ENCODE results near the gene ABCG1. TPM values are rescaled to one million over a fixed set of nuclear protein-coding genes. Genes with fewer than 3 reads are reported as not detected.
"Not testable (repeated sequence)": the region's sequence is repeated elsewhere in the genome, so short reads cannot be mapped to it uniquely, and the experiment has no call there.

ABCG1 gene
- total RNA-seq, 3 donors from 2014 or later, result 44.4 to 67.0 (median 56.8) TPM

- Histone ChIP-seq H3K4me1 (ENCODE audit: low read depth) (no peaks in the 10 kb centered on the region), H3K9me3 (no peaks in the 10 kb centered on the region), H3K4me3 (no peak overlapping the region), H3K36me3 (ENCODE audit: low read depth) (no peaks in the 10 kb centered on the region)
- ATAC-seq, result peak; percentile 15
- peak in 2 of 3 donors; percentile 49 to 50 for DNase-seq
- TF ChIP-seq, protein P1, sequence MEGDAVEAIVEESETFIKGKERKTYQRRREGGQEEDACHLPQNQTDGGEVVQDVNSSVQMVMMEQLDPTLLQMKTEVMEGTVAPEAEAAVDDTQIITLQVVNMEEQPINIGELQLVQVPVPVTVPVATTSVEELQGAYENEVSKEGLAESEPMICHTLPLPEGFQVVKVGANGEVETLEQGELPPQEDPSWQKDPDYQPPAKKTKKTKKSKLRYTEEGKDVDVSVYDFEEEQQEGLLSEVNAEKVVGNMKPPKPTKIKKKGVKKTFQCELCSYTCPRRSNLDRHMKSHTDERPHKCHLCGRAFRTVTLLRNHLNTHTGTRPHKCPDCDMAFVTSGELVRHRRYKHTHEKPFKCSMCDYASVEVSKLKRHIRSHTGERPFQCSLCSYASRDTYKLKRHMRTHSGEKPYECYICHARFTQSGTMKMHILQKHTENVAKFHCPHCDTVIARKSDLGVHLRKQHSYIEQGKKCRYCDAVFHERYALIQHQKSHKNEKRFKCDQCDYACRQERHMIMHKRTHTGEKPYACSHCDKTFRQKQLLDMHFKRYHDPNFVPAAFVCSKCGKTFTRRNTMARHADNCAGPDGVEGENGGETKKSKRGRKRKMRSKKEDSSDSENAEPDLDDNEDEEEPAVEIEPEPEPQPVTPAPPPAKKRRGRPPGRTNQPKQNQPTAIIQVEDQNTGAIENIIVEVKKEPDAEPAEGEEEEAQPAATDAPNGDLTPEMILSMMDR (IDR thresholded peaks at IDR 0.05), result no peak
- intact Hi-C loops (cut with DNase I, micrococcal nuclease), result no loop called here
Observed at GRCh38 chr21:42289926-42290325, 71.0 kb downstream of the ABCG1 start.

- TF ChIP-seq, protein P1 (IDR thresholded peaks at IDR 0.05), result no peak
- intact Hi-C loops (cut with DNase I, micrococcal nuclease), result no loop called here
- Histone ChIP-seq H3K36me3 (ENCODE audit: low read depth) (no peaks in the 10 kb centered on the region), H3K4me1 (ENCODE audit: low read depth) (no peaks in the 10 kb centered on the region), H3K9me3 (no peaks in the 10 kb centered on the region), H3K4me3 (no peak overlapping the region)
- DNase-seq, result peak in 1 of 3 donors; percentile 5
- no peak for ATAC-seq
Observed at GRCh38 chr21:42290505-42290904, 71.6 kb downstream of the ABCG1 start.

DNA sequence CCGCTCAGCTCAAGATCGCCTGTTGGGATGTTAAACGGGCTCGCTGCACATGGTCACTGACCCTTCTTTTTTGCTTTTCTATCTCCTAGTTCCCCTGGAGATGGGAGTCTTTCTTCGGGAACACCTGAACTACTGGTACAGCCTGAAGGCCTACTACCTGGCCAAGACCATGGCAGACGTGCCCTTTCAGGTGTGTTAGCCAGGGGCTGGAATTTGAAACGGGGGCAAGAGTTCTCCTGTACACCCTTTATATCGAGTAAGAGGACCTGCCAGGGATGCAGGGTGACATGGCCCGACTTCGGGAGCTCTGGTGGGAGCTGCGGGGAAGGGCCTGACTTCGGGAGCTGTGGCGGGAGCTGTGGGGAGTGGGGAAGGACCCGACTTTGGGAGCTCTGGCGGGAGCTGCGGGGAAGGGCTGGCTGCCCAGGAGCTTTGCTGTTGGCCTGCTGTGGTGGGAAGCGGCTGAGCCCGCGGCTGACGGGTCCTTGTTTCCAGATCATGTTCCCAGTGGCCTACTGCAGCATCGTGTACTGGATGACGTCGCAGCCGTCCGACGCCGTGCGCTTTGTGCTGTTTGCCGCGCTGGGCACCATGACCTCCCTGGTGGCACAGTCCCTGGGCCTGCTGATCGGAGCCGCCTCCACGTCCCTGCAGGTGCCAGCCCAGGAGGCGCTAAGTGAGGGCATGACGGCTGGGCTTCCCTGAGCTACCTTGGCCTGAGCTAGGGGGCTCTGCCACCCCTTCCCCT lies 72.2 kb downstream of the ABCG1 start:
- intact Hi-C loops (cut with DNase I, micrococcal nuclease), result no loop called here
- ATAC-seq, result peak; percentile 8

GRCh38 chr21:42291751-42292562 lies 73.0 kb downstream of the ABCG1 start:
- TF ChIP-seq, protein P1 (IDR thresholded peaks at IDR 0.05), result no peak
- H3K4me1 ChIP-seq (ENCODE audit: low read depth), result no peaks in the 10 kb centered on the region
- intact Hi-C loops (cut with DNase I, micrococcal nuclease), result no loop called here
- H3K36me3 ChIP-seq (ENCODE audit: low read depth), result no peaks in the 10 kb centered on the region
- no peaks in the 10 kb centered on the region for H3K9me3 ChIP-seq
- ATAC-seq, result no peak
- peak in 1 of 3 donors; percentile 39 for DNase-seq
- H3K4me3 ChIP-seq, result no peak overlapping the region

More for the DNA sequence above, 72.2 kb downstream of the ABCG1 start:
- no peaks in the 10 kb centered on the region for H3K4me1 ChIP-seq (ENCODE audit: low read depth)
- peak in 2 of 3 donors; percentile 25 to 34 for DNase-seq
- TF ChIP-seq, protein P1 (IDR thresholded peaks at IDR 0.05), result no peak
- H3K4me3 ChIP-seq, result no peak overlapping the region
- no peaks in the 10 kb centered on the region for H3K36me3 ChIP-seq (ENCODE audit: low read depth)
- no peaks in the 10 kb centered on the region for H3K9me3 ChIP-seq

DNA sequence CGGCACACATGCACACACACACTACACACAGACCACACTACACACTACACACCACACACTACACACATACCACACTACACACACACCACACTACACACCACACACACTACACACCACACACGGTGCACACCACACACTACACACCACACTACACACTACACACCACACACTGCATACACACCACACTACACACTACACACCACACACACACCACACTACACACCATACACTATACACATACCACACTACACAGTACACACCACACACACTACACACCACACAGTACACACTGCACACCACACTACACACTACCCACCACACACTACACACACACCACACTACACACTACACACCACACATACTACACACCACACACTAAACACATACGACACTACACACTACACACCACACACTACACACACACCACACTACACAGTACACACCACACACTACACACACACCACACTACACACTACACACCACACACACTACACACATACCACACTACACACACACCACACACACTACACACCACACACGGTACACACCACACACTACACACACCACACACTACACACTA lies 73.7 kb downstream of the ABCG1 start:
- H3K9me3 ChIP-seq; intact Hi-C loops (cut with DNase I, micrococcal nuclease); H3K4me1 ChIP-seq (ENCODE audit: low read depth); H3K36me3 ChIP-seq (ENCODE audit: low read depth); H3K4me3 ChIP-seq; DNase-seq; ATAC-seq: not testable (repeated sequence)
